ENCODE data around the gene CHIT1.

Gene CHIT1

GRCh38 chr1:203216274-203217138 is 13.0 kb downstream of the CHIT1 start:
- Histone ChIP-seq H3K27me3 (0 out of 22 replicates have a peak, but pooled peaks cover 0 to 8% (median 0%) of the 10 kb centered on the region in 11 experiments), H3K9ac (peak overlapping the region in 6 of 11 experiments; percentile 32 to 63 (median 42); a peak in 11 of 22 replicates), H3K36me3 (no peaks in the 10 kb centered on the region), H4K20me1 (peaks cover 0 to 9% (median 0%) of the 10 kb centered on the region in 11 experiments; a peak in 1 of 22 replicates), H3K9me3 (replicated peaks in 1 of 11) (no peaks in the 10 kb centered on the region), H3K4me1 (peaks cover 39 to 62% (median 49%) of the 10 kb centered on the region in 10 experiments), H3K4me2 (peak overlapping the region; percentile 64 to 93 (median 82)), H3K27ac (peak overlapping the region in 6 of 11 experiments; percentile 29 to 64 (median 52); a peak in 11 of 22 replicates), H3K4me3 (peak overlapping the region in 1 of 10 experiments; percentile 3; a peak in 1 of 20 replicates)
- TF ChIP-seq Cebpa-rat (IDR thresholded peaks at IDR 0.05): no peak

DNA sequence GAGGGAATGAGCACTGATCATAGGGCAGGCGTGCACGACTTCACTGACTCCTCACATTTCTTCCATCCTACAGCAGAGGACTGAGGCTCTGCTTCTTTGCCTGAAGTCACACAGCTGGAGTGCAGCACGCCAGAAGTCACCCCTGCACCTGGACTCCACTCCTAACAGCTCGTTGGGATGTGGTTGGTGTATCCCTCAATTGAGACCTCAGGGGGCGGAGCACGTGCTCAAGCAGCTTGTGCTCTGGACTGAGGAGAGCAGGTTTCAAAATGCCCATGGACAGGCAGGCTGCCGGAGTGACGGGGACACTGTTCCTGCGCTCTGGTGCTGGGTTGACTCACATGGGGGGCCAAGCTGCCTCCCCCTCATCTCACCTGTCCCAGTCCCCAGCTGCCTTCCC is 13.9 kb downstream of the CHIT1 start:
- Histone ChIP-seq H3K4me3 (no peak overlapping the region), H3K9ac (peak overlapping the region in 4 of 11 experiments; percentile 15 to 51 (median 38); a peak in 5 of 22 replicates), H3K27ac (peak overlapping the region in 5 of 11 experiments; percentile 24 to 58 (median 51); a peak in 5 of 22 replicates), H3K9me3 (replicated peaks in 1 of 11) (no peaks in the 10 kb centered on the region), H3K4me2 (peak overlapping the region; percentile 64 to 93 (median 82)), H3K4me1 (peaks cover 39 to 62% (median 49%) of the 10 kb centered on the region in 10 experiments), H4K20me1 (peaks cover 0 to 9% (median 0%) of the 10 kb centered on the region in 11 experiments; a peak in 1 of 22 replicates), H3K27me3 (0 out of 22 replicates have a peak, but pooled peaks cover 0 to 8% (median 0%) of the 10 kb centered on the region in 11 experiments), H3K36me3 (no peaks in the 10 kb centered on the region)
- no peak for TF ChIP-seq Cebpa-rat (IDR thresholded peaks at IDR 0.05)

DNA sequence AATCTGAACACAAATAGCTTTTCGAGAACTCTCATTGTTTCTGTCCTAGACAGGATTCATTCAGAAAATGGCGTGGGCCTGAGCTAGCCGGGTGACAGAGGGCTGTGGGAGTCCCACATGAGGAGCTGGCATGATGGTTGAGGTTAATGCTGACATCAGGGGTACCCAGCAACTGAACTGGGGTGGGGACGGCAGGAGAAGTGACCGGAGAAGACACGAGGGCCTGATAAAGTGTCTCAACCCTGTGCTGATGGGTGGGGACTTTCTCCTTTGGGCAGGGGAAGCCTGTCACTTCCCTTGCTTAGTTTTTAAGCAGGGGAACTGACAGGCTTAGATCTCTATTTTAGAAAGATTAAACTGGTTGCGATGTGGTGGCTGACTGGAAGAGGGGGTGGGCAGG is 14.6 kb downstream of the CHIT1 start:
- Histone ChIP-seq H3K36me3 (no peaks in the 10 kb centered on the region), H3K27ac (peak overlapping the region in 6 of 11 experiments; percentile 12 to 53 (median 34); a peak in 7 of 22 replicates), H3K27me3 (0 out of 22 replicates have a peak, but pooled peaks cover 0 to 8% (median 0%) of the 10 kb centered on the region in 11 experiments), H3K4me3 (no peak overlapping the region), H3K9me3 (replicated peaks in 1 of 11) (no peaks in the 10 kb centered on the region), H4K20me1 (peaks cover 0 to 9% (median 0%) of the 10 kb centered on the region in 11 experiments; a peak in 1 of 22 replicates), H3K4me2 (peak overlapping the region; percentile 64 to 93 (median 82)), H3K9ac (peak overlapping the region in 4 of 11 experiments; percentile 0 to 51 (median 32); a peak in 7 of 22 replicates), H3K4me1 (peaks cover 39 to 62% (median 49%) of the 10 kb centered on the region in 10 experiments)
- no peak for TF ChIP-seq Cebpa-rat (IDR thresholded peaks at IDR 0.05)

DNA sequence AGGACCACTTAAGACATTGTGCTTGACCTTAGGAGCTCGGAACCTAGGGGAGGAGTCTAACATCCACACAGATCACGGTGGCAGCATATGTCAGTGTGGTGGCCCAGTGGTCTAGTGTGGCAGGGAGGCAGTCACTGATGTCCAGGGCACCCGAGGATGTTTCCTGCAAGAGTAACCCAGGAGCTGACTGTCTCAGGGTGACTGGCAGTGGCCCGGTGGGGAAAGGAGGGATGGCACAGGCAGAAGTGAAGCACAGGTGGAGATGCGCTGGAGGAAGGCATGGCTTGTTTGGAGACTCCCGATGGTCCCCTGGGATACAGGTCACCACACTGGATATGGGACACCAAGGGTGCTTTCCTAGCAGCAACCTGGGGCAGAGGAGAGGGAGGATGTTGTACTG is 16.3 kb downstream of the CHIT1 start:
- peaks cover 41 to 57% (median 46%) of the 10 kb centered on the region in 10 experiments for H3K4me1 ChIP-seq
- 0 out of 22 replicates have a peak, but pooled peaks cover 0 to 8% (median 0%) of the 10 kb centered on the region in 11 experiments for H3K27me3 ChIP-seq
- peaks cover 0 to 9% (median 0%) of the 10 kb centered on the region in 11 experiments; a peak in 1 of 22 replicates for H4K20me1 ChIP-seq
- H3K27ac ChIP-seq: no peak overlapping the region
- H3K9me3 ChIP-seq (replicated peaks in 1 of 11): no peaks in the 10 kb centered on the region
- H3K4me2 ChIP-seq: peak overlapping the region in 4 of 11 experiments; percentile 82 to 88 (median 87); a peak in 3 of 22 replicates
- TF ChIP-seq Cebpa-rat (IDR thresholded peaks at IDR 0.05): no peak
- no peak overlapping the region for H3K4me3 ChIP-seq
- no peak overlapping the region for H3K9ac ChIP-seq
- H3K36me3 ChIP-seq: no peaks in the 10 kb centered on the region

DNA sequence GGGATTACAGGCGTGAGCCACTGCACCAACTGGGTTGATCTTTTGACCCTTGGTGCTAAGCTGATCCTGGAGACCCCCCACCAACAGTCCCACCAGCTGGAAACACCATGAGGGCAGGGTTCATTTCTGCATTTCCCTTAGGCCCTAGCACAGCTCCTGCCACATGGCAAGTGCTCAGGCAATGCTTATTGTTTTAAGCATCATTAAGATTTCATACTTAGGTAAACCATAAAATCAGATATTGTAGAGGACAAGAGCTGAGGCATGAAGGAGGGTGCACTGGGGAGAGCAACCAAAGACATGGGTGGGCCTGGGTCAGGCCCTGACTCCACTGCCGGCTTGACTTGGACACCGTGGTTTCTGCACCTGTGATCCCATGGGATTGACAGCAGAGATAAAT is 17.7 kb downstream of the CHIT1 start:
- Histone ChIP-seq H3K27ac (no peak overlapping the region), H3K9me3 (replicated peaks in 1 of 11) (no peaks in the 10 kb centered on the region), H3K4me3 (no peak overlapping the region), H3K4me1 (peaks cover 30 to 52% (median 41%) of the 10 kb centered on the region in 10 experiments), H3K9ac (no peak overlapping the region), H3K36me3 (no peaks in the 10 kb centered on the region), H4K20me1 (peaks cover 0 to 5% (median 0%) of the 10 kb centered on the region in 11 experiments; a peak in 1 of 22 replicates), H3K27me3 (0 out of 22 replicates have a peak, but pooled peaks cover 0 to 4% (median 0%) of the 10 kb centered on the region in 11 experiments), H3K4me2 (no peak overlapping the region)
- TF ChIP-seq Cebpa-rat (IDR thresholded peaks at IDR 0.05): no peak

DNA sequence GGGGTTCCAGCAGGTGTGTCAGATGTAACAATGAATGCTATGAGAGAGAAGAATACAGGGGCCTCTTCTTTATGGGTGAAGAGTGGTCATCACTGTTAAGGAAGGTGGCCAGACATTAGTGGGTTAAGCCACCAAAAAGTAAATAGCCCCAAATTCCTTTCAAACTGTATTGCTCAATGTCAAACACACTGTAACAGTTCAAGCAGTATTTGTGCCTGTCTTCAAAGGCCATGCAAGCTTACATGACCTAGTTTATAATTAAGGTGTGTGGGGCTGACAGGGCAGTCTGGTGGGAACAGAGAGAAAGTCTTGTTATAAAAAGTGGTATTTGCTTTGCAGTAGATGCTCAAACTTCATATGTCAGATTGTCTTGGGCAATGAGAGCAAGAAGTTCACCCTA is 18.5 kb downstream of the CHIT1 start:
- no peak for TF ChIP-seq Cebpa-rat (IDR thresholded peaks at IDR 0.05)
- no peaks in the 10 kb centered on the region for H3K36me3 ChIP-seq
- H3K4me1 ChIP-seq: peaks cover 22 to 44% (median 37%) of the 10 kb centered on the region in 10 experiments

DNA sequence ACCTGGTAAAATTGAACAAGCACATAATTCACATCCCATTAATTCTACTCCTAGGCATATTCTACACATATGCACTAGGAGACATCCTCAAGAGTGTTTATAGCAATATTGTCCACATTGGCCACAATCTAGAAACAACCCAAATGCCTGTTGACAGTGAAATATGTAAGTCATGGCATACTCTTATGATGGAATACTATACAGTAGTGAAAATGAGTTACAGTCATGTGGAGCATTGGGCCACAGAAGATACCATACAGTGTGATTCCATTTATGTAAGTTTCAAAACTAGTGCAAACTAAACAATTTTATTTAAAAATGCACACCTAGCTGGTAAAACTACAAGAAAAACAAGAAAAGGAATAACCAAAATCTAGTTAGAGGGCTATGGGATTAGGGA is 19.1 kb downstream of the CHIT1 start:
- Histone ChIP-seq H3K27ac (no peak overlapping the region), H3K36me3 (no peaks in the 10 kb centered on the region), H3K4me1 (peaks cover 16 to 38% (median 31%) of the 10 kb centered on the region in 10 experiments), H3K9me3 (replicated peaks in 1 of 11) (no peaks in the 10 kb centered on the region), H3K9ac (no peak overlapping the region), H3K27me3 (no peaks in the 10 kb centered on the region), H3K4me2 (no peak overlapping the region), H3K4me3 (no peak overlapping the region), H4K20me1 (no peaks in the 10 kb centered on the region)
- no peak for TF ChIP-seq Cebpa-rat (IDR thresholded peaks at IDR 0.05)

More for the DNA sequence above, 18.5 kb downstream of the CHIT1 start:
- Histone ChIP-seq H3K27me3 (no peaks in the 10 kb centered on the region), H4K20me1 (no peaks in the 10 kb centered on the region), H3K27ac (no peak overlapping the region), H3K9me3 (replicated peaks in 1 of 11) (no peaks in the 10 kb centered on the region), H3K9ac (no peak overlapping the region), H3K4me2 (no peak overlapping the region), H3K4me3 (no peak overlapping the region)

- H3K27ac ChIP-seq: no peak overlapping the region
- H3K4me2 ChIP-seq: peak overlapping the region in 9 of 11 experiments; percentile 6 to 41 (median 27); a peak in 11 of 22 replicates
- peaks cover 2 to 27% (median 12%) of the 10 kb centered on the region in 10 experiments; a peak in 19 of 20 replicates for H3K4me1 ChIP-seq
- H3K27me3 ChIP-seq: no peaks in the 10 kb centered on the region
- no peaks in the 10 kb centered on the region for H4K20me1 ChIP-seq
- no peak overlapping the region for H3K9ac ChIP-seq
- no peak overlapping the region for H3K4me3 ChIP-seq
- no peaks in the 10 kb centered on the region for H3K9me3 ChIP-seq (replicated peaks in 1 of 11)
- H3K36me3 ChIP-seq: no peaks in the 10 kb centered on the region
- TF ChIP-seq Cebpa-rat (IDR thresholded peaks at IDR 0.05): no peak
Measured at GRCh38 chr1:203208181-203208580, 21.3 kb downstream of the CHIT1 start.

GRCh38 chr1:203207751-203208150 is 21.7 kb downstream of the CHIT1 start:
- Histone ChIP-seq H3K9ac (no peak overlapping the region), H4K20me1 (no peaks in the 10 kb centered on the region), H3K4me2 (peak overlapping the region in 9 of 11 experiments; percentile 6 to 41 (median 27); a peak in 16 of 22 replicates), H3K27ac (no peak overlapping the region), H3K4me3 (no peak overlapping the region), H3K36me3 (no peaks in the 10 kb centered on the region), H3K9me3 (replicated peaks in 1 of 11) (no peaks in the 10 kb centered on the region), H3K4me1 (peaks cover 4 to 31% (median 13%) of the 10 kb centered on the region in 10 experiments; a peak in 19 of 20 replicates), H3K27me3 (no peaks in the 10 kb centered on the region)
- no peak for TF ChIP-seq Cebpa-rat (IDR thresholded peaks at IDR 0.05)

All from BLaER1 treated with 17β-estradiol and CSF1 and Interleukin-3, amounts not matched to agents 10 nM and 100 nM (cell line).